Upper lobe of right lung (tissue), 1 donor: Measurements from ENCODE around the gene CSNK2A3. TPM values are rescaled to one million over a fixed set of nuclear protein-coding genes. Genes with fewer than 3 reads are reported as not detected.

Experiments
- ATAC-seq: fragments of 200-7000 bp; cut with Tn5 transposase; one replicate; pipeline ENCODE4 v1.9.1; 2020; ENCODE audit warnings: mild to moderate bottlenecking, moderate library complexity
- DNase-seq: peaks from one replicate; pipeline ENCODE4 v3.0.0-alpha.2; 2020
- H3K27ac ChIP-seq: fragments of 200-600 bp; one replicate; pipeline ENCODE4 v1.8.0; 2022
- H3K27me3 ChIP-seq: fragments of 200-600 bp; one replicate; pipeline ENCODE4 v1.8.0; 2022; ENCODE audit warnings: mild to moderate bottlenecking
- H3K36me3 ChIP-seq: fragments of 200-600 bp; one replicate; pipeline ENCODE4 v1.8.0; 2022
- H3K4me1 ChIP-seq: fragments of 200-600 bp; one replicate; pipeline ENCODE4 v1.8.0; 2022
- H3K4me3 ChIP-seq: fragments of 200-600 bp; one replicate; pipeline ENCODE4 v1.8.0; 2022; ENCODE audit warnings: mild to moderate bottlenecking
- H3K9me3 ChIP-seq: fragments of 200-600 bp; one replicate; pipeline ENCODE4 v1.8.0; 2022
- CTCF ChIP-seq: fragments of 200-600 bp; IDR thresholded peaks from one replicate; pipeline ENCODE4 v1.8.0; 2022; ENCODE audit warnings: antibody characterized with exemption
- intact Hi-C: fragments of 100-400 bp; cut with DNase I; formaldehyde crosslinking; loops from one replicate; pipeline ENCODE4 v1.11.0; 2022
- total RNA-seq: library from RNA; stranded (reverse); fragmentation: NEBNext Ultra II Directional; extraction: Animal tissue kit (Norgen Biotek cat#: 25700); gene quantifications from one replicate; pipeline ENCODE4 v1.2.1, GENCODE V29; 2021
- donor health status: DM: no; HTN: yes; CAD: no; lungs with severe emphysema.

The CSNK2A3 gene
- total RNA-seq, 1 donor from 2014 or later: 3.9 TPM

DNA sequence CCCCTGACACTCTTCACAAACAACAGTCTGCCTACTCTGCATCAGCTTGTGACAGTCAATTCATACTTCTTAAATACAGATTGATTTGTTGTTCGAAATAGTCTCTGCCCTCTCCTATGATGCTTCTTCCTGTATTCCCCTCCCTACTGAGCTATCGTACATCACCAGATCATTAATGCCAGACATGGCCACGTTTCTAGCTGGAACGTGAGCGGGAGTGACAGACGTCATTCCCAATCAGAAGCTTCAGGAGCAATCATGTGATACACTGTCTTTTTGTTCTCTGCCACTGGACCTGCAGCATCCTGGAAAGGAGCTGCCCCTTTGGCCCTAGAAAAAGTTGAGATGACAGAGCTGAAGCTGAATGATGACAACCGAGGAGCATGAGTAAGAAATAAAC, 48.5 kb downstream of the CSNK2A3 start:
- Histone ChIP-seq H3K27ac (no peak overlapping the region), H3K36me3 (no peaks in the 10 kb centered on the region), H3K9me3 (no peaks in the 10 kb centered on the region), H3K4me1 (no peaks in the 10 kb centered on the region), H3K4me3 (no peak overlapping the region), H3K27me3 (no peaks in the 10 kb centered on the region)
- ATAC-seq (no peak), DNase-seq (no peak)
- intact Hi-C loops: no loop called here
- no peak for TF ChIP-seq CTCF

GRCh38 chr11:11302565-11302964, 50.5 kb downstream of the CSNK2A3 start:
- intact Hi-C loops: no loop called here
- H3K4me1 ChIP-seq: no peaks in the 10 kb centered on the region
- no peak overlapping the region for H3K27ac ChIP-seq
- no peaks in the 10 kb centered on the region for H3K36me3 ChIP-seq
- no peaks in the 10 kb centered on the region for H3K9me3 ChIP-seq
- ATAC-seq (no peak), DNase-seq (no peak)
- H3K4me3 ChIP-seq: no peak overlapping the region
- TF ChIP-seq CTCF: no peak
- no peaks in the 10 kb centered on the region for H3K27me3 ChIP-seq
